GM21737 (cell line): ENCODE measurements around the gene MUC2.

Experiments used
- ATAC-seq: cut with Tn5 transposase; IDR thresholded peaks from one replicate; pipeline ENCODE4 v1.9.1; 2021; ENCODE audit warnings: mild to moderate bottlenecking, moderate library complexity; ENCODE audit not compliant: unreplicated experiment

Gene MUC2

GRCh38 chr11:1118755-1119603 is 44.3 kb downstream of the MUC2 start:
- no peak for ATAC-seq

- ATAC-seq, result no peak
Measured at GRCh38 chr11:1119604-1120146, 45.0 kb downstream of the MUC2 start.

GRCh38 chr11:1120532-1121330 is 46.1 kb downstream of the MUC2 start:
- no peak for ATAC-seq

- ATAC-seq, result no peak
Measured at GRCh38 chr11:1121331-1121812, 46.7 kb downstream of the MUC2 start.

- ATAC-seq, result no peak
Measured at GRCh38 chr11:1121813-1122663, 47.4 kb downstream of the MUC2 start.

- no peak for ATAC-seq
Measured at GRCh38 chr11:1122664-1123002, 48.0 kb downstream of the MUC2 start.

- no peak for ATAC-seq
Measured at GRCh38 chr11:1123970-1124369, 49.3 kb downstream of the MUC2 start.
